DND-41 (cell line): Measurements from ENCODE around the gene CD180.

Experiments used
- ATAC-seq: fragments of 200-7000 bp; cut with Tn5 transposase; 3 replicates; pipeline ENCODE4 v1.9.1; 2021; ENCODE audit warnings: low read depth; ENCODE audit not compliant: insufficient read depth
- DNase-seq: peaks from one replicate; pipeline ENCODE4 v3.0.0-alpha.2; 2020
- H2AFZ ChIP-seq: 2 replicates; pipeline ENCODE4 v1.6.0; 2012; ENCODE audit warnings: low read depth, low read length
- H3K27ac ChIP-seq: 2 replicates; pipeline ENCODE4 v1.5.1; 2012; ENCODE audit warnings: low read length, inconsistent platforms
- H3K27me3 ChIP-seq: fragments of 200-600 bp; sonication (generic); 2 replicates; pipeline ENCODE4 v1.6.0; 2012; ENCODE audit warnings: low read length, mild to moderate bottlenecking, inconsistent platforms; ENCODE audit not compliant: insufficient read depth, poor library complexity
- H3K36me3 ChIP-seq: 2 replicates; pipeline ENCODE4 v1.5.1; 2012; ENCODE audit warnings: low read length, inconsistent platforms; ENCODE audit not compliant: insufficient read depth
- H3K4me1 ChIP-seq: 2 replicates; pipeline ENCODE4 v1.5.1; 2012; ENCODE audit warnings: mild to moderate bottlenecking, low read length; ENCODE audit not compliant: insufficient read depth
- H3K4me2 ChIP-seq: 2 replicates; pipeline ENCODE4 v1.6.0; 2012; ENCODE audit warnings: mild to moderate bottlenecking, moderate library complexity, low read length, inconsistent platforms; ENCODE audit not compliant: insufficient read depth
- H3K4me3 ChIP-seq, 2 experiments: fragments of 200-600 bp in 1 of 2; shearing (Covaris generic) in 1 of 2; 2 replicates each; pipeline ENCODE4 v1.5.1; 2012 to 2016; ENCODE audit warnings: inconsistent platforms in 2 of 2, low read length in 2 of 2, mild to moderate bottlenecking in 2 of 2, low read depth in 1 of 2, moderate library complexity in 1 of 2
- H3K79me2 ChIP-seq: 2 replicates; pipeline ENCODE4 v1.6.0; 2012; ENCODE audit warnings: low read length, inconsistent platforms; ENCODE audit not compliant: insufficient read depth
- H3K9ac ChIP-seq: 2 replicates; pipeline ENCODE4 v1.6.0; 2012; ENCODE audit warnings: low read depth, mild to moderate bottlenecking, inconsistent platforms, low read length, moderate library complexity
- H3K9me3 ChIP-seq: 2 replicates; pipeline ENCODE4 v1.5.1; 2012; ENCODE audit warnings: low read length, moderate library complexity, mild to moderate bottlenecking, inconsistent platforms; ENCODE audit not compliant: insufficient read depth, severe bottlenecking
- H4K20me1 ChIP-seq: 2 replicates; pipeline ENCODE4 v1.6.0; 2012; ENCODE audit warnings: low read length; ENCODE audit not compliant: insufficient read depth
- EZH2 ChIP-seq: IDR thresholded peaks from 3 replicates; pipeline ENCODE4 v1.6.1; 2012; ENCODE audit warnings: borderline replicate concordance, low read depth, mild to moderate bottlenecking, moderate library complexity, low read length, inconsistent platforms; ENCODE audit not compliant: severe bottlenecking
- TF ChIP-seq, protein P1 (sequence below): IDR thresholded peaks from 2 replicates; pipeline ENCODE4 v1.5.1; 2012; ENCODE audit warnings: borderline replicate concordance, low read length, moderate library complexity, mild to moderate bottlenecking; ENCODE audit not compliant: poor library complexity, severe bottlenecking; ENCODE audit errors: extremely low read depth

CD180 gene

DNA sequence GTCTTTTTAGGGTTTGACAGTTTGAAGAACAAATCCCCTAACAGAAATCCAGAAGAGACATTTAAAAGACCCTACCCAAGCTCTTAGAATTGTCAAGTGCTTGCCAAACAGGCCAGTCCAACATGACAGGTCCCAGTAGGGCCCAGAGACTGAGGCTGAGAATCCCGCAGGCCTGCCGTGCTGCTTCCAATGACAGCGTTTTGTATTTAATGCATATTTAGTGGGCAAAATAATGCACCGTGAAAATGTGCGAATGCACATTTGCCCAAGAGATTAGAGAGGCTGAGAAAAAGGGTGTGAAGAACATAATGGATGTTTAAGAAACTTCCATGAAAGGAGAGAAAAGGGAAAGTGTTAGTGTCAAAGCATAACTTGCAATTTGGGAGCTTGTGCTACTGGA is 57.6 kb downstream of the CD180 start:
- Histone ChIP-seq H3K79me2 (no peaks in the 10 kb centered on the region), H3K9me3 (no peaks in the 10 kb centered on the region), H3K4me1 (no peaks in the 10 kb centered on the region), H4K20me1 (no peaks in the 10 kb centered on the region), H3K27me3 (no peaks in the 10 kb centered on the region), H3K4me3 (no peak overlapping the region), H3K36me3 (peaks cover 29% of the 10 kb centered on the region; the same call in 1 of the 2 replicates), H3K27ac (no peak overlapping the region), H3K4me2 (no peak overlapping the region), H3K9ac (no peak overlapping the region), H2AFZ (no peak overlapping the region)
- ATAC-seq (no peak), DNase-seq (no peak)
- TF ChIP-seq, protein P1, sequence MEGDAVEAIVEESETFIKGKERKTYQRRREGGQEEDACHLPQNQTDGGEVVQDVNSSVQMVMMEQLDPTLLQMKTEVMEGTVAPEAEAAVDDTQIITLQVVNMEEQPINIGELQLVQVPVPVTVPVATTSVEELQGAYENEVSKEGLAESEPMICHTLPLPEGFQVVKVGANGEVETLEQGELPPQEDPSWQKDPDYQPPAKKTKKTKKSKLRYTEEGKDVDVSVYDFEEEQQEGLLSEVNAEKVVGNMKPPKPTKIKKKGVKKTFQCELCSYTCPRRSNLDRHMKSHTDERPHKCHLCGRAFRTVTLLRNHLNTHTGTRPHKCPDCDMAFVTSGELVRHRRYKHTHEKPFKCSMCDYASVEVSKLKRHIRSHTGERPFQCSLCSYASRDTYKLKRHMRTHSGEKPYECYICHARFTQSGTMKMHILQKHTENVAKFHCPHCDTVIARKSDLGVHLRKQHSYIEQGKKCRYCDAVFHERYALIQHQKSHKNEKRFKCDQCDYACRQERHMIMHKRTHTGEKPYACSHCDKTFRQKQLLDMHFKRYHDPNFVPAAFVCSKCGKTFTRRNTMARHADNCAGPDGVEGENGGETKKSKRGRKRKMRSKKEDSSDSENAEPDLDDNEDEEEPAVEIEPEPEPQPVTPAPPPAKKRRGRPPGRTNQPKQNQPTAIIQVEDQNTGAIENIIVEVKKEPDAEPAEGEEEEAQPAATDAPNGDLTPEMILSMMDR, result no peak

DNA sequence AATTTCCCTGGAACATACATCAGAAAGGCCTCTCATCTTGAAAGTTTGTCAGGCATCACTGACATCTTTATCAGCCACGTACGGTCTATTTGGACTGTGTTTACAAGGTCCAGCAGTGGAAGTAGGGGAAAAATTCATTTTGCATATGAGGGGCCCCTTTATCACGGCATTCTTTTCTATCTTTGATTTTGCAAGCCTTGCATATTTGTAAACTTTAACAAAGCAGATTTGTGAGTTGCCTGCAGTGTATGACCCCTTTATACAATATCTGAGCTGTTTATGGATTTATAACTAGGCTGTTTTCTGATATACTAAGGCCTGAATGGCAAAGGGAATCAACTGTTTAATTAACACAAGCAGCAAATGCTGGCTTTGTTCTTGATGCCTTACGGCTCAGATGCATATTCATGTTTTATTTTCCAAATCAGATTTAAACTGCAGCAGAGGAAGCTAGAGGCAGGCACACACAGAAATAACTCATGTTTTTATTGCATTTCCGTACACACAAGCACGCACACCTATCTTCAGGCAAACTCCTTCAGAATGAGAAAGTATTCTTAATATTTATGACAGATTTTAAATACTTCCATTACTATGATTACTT is 61.1 kb downstream of the CD180 start:
- no peak for ATAC-seq
- no peaks in the 10 kb centered on the region for H3K27me3 ChIP-seq
- no peak overlapping the region for H3K4me2 ChIP-seq
- H3K36me3 ChIP-seq, result peaks cover 8% of the 10 kb centered on the region; the same call in 1 of the 2 replicates
- no peak overlapping the region for H3K4me3 ChIP-seq
- DNase-seq, result no peak
- no peak overlapping the region for H2AFZ ChIP-seq
- no peaks in the 10 kb centered on the region for H4K20me1 ChIP-seq
- no peaks in the 10 kb centered on the region for H3K79me2 ChIP-seq
- TF ChIP-seq, protein P1, result no peak
- no peak for TF ChIP-seq EZH2
- no peak overlapping the region for H3K9ac ChIP-seq
- H3K9me3 ChIP-seq, result no peaks in the 10 kb centered on the region
- no peaks in the 10 kb centered on the region for H3K4me1 ChIP-seq
- H3K27ac ChIP-seq, result no peak overlapping the region

DNA sequence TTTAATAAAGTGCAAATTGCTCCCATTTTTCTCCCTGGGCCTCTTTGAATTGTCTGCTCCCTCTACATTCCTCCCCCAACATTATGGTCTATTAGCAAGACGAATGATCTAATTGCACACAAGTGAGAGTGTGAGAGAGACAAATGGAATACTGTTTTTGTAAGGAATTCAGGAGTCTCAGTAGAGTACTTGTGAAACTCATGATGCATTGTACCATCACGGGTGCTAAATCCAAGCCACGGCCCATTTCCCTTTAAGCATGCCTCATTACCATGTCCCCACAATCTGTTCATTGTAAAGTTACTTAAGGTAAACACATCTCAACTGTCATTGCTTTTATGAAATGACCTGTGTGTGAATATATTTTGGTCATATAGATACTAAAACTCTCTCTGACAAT is 62.8 kb downstream of the CD180 start:
- H3K4me1 ChIP-seq, result no peaks in the 10 kb centered on the region
- H3K36me3 ChIP-seq, result peaks cover 10% of the 10 kb centered on the region; the same call in 1 of the 2 replicates

DNA sequence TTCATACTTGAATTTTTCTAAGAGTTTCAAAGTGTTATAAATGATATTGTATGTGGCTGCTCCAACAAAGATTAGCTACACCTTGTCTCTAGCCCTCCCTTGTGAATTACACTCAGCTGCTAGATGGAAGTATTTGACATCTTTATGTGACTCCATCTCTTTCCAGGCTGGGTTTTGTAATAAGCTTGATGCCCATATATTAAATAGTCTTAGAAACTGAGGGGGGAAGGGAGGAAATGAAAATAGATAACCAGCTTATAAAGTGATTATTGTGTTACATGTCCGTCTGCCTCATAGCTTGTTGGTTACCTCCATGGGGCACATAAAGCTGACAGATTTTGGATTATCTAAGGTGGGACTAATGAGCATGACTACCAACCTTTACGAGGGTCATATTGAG is 63.4 kb downstream of the CD180 start:
- Histone ChIP-seq H3K27ac (no peak overlapping the region), H3K27me3 (no peaks in the 10 kb centered on the region)
- TF ChIP-seq EZH2, result no peak
- TF ChIP-seq, protein P1, result no peak

More for the DNA sequence above, 62.8 kb downstream of the CD180 start:
- no peak overlapping the region for H2AFZ ChIP-seq
- H3K79me2 ChIP-seq, result no peaks in the 10 kb centered on the region
- no peaks in the 10 kb centered on the region for H3K27me3 ChIP-seq
- H4K20me1 ChIP-seq, result no peaks in the 10 kb centered on the region
- H3K27ac ChIP-seq, result no peak overlapping the region
- no peak overlapping the region for H3K4me3 ChIP-seq
- no peak for TF ChIP-seq EZH2
- no peak for DNase-seq
- H3K9ac ChIP-seq, result no peak overlapping the region
- ATAC-seq, result no peak
- no peaks in the 10 kb centered on the region for H3K9me3 ChIP-seq
- no peak overlapping the region for H3K4me2 ChIP-seq

More for the DNA sequence above, 63.4 kb downstream of the CD180 start:
- H4K20me1 ChIP-seq, result no peaks in the 10 kb centered on the region
- no peak overlapping the region for H2AFZ ChIP-seq
- H3K9me3 ChIP-seq, result no peaks in the 10 kb centered on the region
- no peak overlapping the region for H3K9ac ChIP-seq
- no peak overlapping the region for H3K4me2 ChIP-seq
- DNase-seq (no peak), ATAC-seq (no peak)
- no peak overlapping the region for H3K4me3 ChIP-seq
- H3K4me1 ChIP-seq, result no peaks in the 10 kb centered on the region
- peaks cover 10% of the 10 kb centered on the region; the same call in 1 of the 2 replicates for H3K36me3 ChIP-seq
- no peaks in the 10 kb centered on the region for H3K79me2 ChIP-seq
